ENCODE measurements around the gene MCUR1. TPM values are rescaled to one million over a fixed set of nuclear protein-coding genes. Genes with fewer than 3 reads are reported as not detected.

The MCUR1 gene
- total and polyA plus RNA-seq, 9 of the 15 experiments (the other 6 are each of a cell fraction or from before 2014, with no cell fraction given), result 5.1 to 60.2 (median 41.4) TPM

DNA sequence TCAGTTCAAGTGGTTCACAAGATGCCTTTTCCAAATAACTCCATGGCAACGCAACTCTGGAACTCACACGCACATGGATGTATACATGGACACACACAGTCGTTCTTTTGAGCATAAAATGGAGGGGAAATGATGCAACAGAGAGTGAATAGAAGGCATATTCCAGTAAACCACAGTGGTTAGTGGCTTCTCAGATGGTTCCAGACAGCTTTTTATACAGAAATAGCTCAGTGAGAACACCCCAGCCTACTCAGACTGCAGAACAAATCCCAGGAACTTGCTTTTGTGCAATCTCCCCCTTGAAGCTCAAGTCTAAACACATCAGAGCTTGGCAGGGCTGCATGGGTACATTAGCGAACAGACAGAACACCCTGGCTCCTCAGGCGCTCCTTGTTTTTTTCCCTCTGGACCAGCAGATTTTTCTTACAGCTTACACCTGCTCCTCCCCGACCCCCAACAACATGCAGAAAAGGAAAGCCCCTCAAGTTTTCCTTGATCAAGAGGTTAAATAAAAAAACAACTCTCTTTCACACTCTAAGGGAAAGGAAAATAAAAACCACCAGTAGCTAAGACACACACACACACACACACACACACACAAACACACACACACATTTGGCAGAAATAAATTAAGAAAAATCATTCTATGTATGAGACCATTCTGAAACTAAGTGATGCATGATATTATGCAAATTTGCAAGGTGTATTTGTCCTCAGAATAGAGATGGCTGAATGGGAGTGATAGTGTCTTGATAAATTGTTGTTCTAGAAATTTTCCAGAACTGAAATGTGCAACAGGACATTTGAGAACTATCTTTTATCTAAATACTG, 51.5 kb downstream of the MCUR1 start:
- Histone ChIP-seq H3K4me3 (no peak overlapping the region), H3K79me2 (ENCODE audit: control insufficient read depth, insufficient read depth, low read length) (no peaks in the 10 kb centered on the region), H3K36me3 (ENCODE audit: control insufficient read depth, insufficient read depth, low read length) (no peaks in the 10 kb centered on the region), H3K9ac (ENCODE audit: insufficient read depth in 1 of 2, low read depth in 2 of 2, low read length in 2 of 2) (no peak overlapping the region), H3K4me2 (ENCODE audit: insufficient read depth, low read length) (no peak overlapping the region), H3K9me3 (replicated peaks; ENCODE audit: control insufficient read depth, insufficient read depth, low read depth, low read length) (no peaks in the 10 kb centered on the region), H4K20me1 (replicated peaks; ENCODE audit: control insufficient read depth, insufficient read depth, low read length) (no peaks in the 10 kb centered on the region), H3K4me1 (replicated peaks in 1 of 2; ENCODE audit: control insufficient read depth in 2 of 2, insufficient read depth in 2 of 2, low read length in 2 of 2) (peaks cover 0 to 2% of the 10 kb centered on the region in 2 experiments; a peak in 1 of 5 replicates), H2AFZ (ENCODE audit: low read depth, low read length) (no peak overlapping the region), H3K27me3 (ENCODE audit: control insufficient read depth in 2 of 2, insufficient read depth in 2 of 2, low read length in 2 of 2) (peaks cover 0 to 4% of the 10 kb centered on the region in 2 experiments; a peak in 1 of 5 replicates), H3K9me1 (ENCODE audit: control insufficient read depth, insufficient read depth, low read length) (no peaks in the 10 kb centered on the region), H3K27ac (ENCODE audit: extremely low read depth, low read depth, low read length) (no peak overlapping the region)
- POLR2A ChIA-PET, result no interaction called here
- DNase-seq (ENCODE audit: extremely low read depth in 1 of 4, low spot score in 3 of 4) (no peak), ATAC-seq (no peak), FAIRE-seq (no peak)
- in situ Hi-C loops (cut with MboI), result no loop called here
- BruUV-seq (replicated peaks), result no TSS peak
- 42% methylated on average over 6 of the region's 6 CpGs for WGBS (ENCODE audit: insufficient coverage, low coverage, missing lambda C conversion rate)
- intact Hi-C loops (cut with micrococcal nuclease), result loop anchor here (10.0 kb wide), 1 partner anchor 428 kb away; no protein-coding TSS in a partner anchor
- TF ChIP-seq ZNF140 (CRISPR knock-in tag; IDR thresholded peaks at IDR 0.05) (no peak), RFX7 (CRISPR knock-in tag; IDR thresholded peaks at IDR 0.05) (no peak), POLR3G (IDR thresholded peaks at IDR 0.05; ENCODE audit: extremely low read depth, insufficient read length, insufficient replicate concordance) (no peak), CEBPG (CRISPR knock-in tag; IDR thresholded peaks at IDR 0.05) (peak; percentile 77), CEBPG (tag; conservative IDR thresholded peaks at IDR 0.05 in 1 of 2, IDR thresholded peaks at IDR 0.05 in 1 of 2) (peak; percentile 64 to 80), MEF2A (IDR thresholded peaks at IDR 0.05; ENCODE audit: control insufficient read depth, low read depth, low read length) (no peak), DACH1 (IDR thresholded peaks at IDR 0.05; ENCODE audit: partially characterized antibody) (no peak), TAF9B (IDR thresholded peaks at IDR 0.05; ENCODE audit: partially characterized antibody) (no peak)
- TF ChIP-seq, protein P1, sequence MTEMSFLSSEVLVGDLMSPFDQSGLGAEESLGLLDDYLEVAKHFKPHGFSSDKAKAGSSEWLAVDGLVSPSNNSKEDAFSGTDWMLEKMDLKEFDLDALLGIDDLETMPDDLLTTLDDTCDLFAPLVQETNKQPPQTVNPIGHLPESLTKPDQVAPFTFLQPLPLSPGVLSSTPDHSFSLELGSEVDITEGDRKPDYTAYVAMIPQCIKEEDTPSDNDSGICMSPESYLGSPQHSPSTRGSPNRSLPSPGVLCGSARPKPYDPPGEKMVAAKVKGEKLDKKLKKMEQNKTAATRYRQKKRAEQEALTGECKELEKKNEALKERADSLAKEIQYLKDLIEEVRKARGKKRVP (CRISPR knock-in tag; IDR thresholded peaks at IDR 0.05), result 0 out of 2 replicates have a peak, but pooled peaks have one; percentile 70
- TF ChIP-seq, protein P2, sequence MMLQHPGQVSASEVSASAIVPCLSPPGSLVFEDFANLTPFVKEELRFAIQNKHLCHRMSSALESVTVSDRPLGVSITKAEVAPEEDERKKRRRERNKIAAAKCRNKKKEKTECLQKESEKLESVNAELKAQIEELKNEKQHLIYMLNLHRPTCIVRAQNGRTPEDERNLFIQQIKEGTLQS (IDR thresholded peaks at IDR 0.05), result peak; percentile 51
- TF ChIP-seq, protein P2 (CRISPR knock-in tag; conservative IDR thresholded peaks at IDR 0.05), result no peak
- TF ChIP-seq, protein P3, sequence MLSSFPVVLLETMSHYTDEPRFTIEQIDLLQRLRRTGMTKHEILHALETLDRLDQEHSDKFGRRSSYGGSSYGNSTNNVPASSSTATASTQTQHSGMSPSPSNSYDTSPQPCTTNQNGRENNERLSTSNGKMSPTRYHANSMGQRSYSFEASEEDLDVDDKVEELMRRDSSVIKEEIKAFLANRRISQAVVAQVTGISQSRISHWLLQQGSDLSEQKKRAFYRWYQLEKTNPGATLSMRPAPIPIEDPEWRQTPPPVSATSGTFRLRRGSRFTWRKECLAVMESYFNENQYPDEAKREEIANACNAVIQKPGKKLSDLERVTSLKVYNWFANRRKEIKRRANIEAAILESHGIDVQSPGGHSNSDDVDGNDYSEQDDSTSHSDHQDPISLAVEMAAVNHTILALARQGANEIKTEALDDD (IDR thresholded peaks at IDR 0.05), result no peak
- TF ChIP-seq, protein P4, sequence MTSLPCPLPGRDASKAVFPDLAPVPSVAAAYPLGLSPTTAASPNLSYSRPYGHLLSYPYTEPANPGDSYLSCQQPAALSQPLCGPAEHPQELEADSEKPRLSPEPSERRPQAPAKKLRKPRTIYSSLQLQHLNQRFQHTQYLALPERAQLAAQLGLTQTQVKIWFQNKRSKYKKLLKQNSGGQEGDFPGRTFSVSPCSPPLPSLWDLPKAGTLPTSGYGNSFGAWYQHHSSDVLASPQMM (CRISPR knock-in tag; IDR thresholded peaks at IDR 0.05), result no peak
- TF ChIP-seq, protein P5, sequence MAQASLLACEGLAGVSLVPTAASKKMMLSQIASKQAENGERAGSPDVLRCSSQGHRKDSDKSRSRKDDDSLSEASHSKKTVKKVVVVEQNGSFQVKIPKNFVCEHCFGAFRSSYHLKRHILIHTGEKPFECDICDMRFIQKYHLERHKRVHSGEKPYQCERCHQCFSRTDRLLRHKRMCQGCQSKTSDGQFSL (CRISPR knock-in tag; IDR thresholded peaks at IDR 0.05), result no peak
- TF ChIP-seq, protein P5 (tag; IDR thresholded peaks at IDR 0.05), result no peak
- CTCF ChIA-PET (ENCODE audit: low intra/inter-chr PET ratio), result no interaction called here

Data from K562 (cell line).